Activated CD8-positive, alpha-beta memory T cell treated with anti-CD3 and anti-CD28 coated beads, Interleukin-2, amount 50 U/mL, for 1 hour (primary cell): ENCODE data around the gene POPDC2.
"Not testable (repeated sequence)": the region's sequence is repeated elsewhere in the genome, so short reads cannot be mapped to it uniquely, and the experiment has no call there.

ENCODE experiments used
- DNase-seq: peaks from one replicate; pipeline ENCODE4 v3.0.0-alpha.2; 2020; ENCODE audit errors: extremely low read depth

Gene POPDC2, protein sequence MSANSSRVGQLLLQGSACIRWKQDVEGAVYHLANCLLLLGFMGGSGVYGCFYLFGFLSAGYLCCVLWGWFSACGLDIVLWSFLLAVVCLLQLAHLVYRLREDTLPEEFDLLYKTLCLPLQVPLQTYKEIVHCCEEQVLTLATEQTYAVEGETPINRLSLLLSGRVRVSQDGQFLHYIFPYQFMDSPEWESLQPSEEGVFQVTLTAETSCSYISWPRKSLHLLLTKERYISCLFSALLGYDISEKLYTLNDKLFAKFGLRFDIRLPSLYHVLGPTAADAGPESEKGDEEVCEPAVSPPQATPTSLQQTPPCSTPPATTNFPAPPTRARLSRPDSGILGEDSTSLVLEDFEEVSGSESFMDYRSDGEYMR

DNA sequence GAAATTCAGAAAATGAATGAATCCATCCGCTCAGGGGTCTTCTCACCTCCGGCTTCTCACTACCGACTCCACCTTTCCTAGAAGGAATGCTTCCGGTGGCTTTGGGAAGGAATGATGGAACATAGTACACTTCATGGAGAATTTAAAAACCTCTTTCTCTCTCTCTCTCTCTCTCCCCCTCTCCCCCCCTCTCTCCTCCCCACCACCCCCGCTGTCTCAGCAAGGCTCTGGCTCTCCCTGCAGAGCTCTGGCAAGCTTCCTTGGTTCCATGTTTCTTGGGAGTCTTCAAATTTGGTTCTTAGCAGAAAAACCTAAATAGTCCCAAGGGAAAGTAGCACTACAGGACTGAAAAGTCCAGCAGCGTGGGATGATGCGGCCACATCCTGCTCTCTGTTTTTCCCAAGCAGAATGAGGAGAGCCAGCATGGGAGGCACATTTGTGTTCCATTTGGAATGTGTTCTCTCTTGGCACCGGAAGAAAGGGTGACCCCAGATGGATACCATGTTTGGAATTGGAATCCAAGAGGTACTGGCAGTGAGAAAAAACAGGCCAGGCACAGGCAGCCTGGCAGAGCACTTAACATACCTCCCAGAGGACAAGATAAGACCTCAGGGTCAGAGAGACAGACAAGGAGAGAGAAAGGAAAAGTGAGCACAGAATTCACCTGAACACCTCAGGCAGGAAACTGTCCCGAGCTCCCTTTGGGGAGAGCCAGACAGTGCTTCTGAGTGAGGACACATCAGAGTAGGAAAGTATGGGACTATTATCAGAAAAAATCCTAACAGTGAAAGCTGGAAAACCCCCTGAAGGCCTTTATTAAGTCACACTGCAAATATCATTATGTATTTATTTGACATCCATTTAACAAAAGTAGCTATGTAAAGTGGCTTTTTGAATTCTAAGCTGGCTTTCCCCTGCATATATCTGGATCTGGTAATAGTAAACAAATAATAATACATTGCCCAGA, at the start of gene POPDC2:
Gene POPDC2 (minus strand): TSS at position 116 of the 967 bp plus-strand sequence. CDS start 166 bp downstream, outside the sequence.
- DNase-seq = no peak

- no peak for DNase-seq
Observed at GRCh38 chr3:119703820-119704531, 43.6 kb upstream of the POPDC2 start.

- peak; percentile 47 for DNase-seq
Observed at GRCh38 chr3:119702530-119703527, 42.4 kb upstream of the POPDC2 start, which contains the start of gene CFAP91. CFAP91 (plus strand) TSS chr3:119703022; CDS start chr3:119703099, 77 bp downstream.

- DNase-seq = no peak
Observed at GRCh38 chr3:119700920-119701734, 40.7 kb upstream of the POPDC2 start.

GRCh38 chr3:119700269-119700919, 40.0 kb upstream of the POPDC2 start:
- DNase-seq = no peak

GRCh38 chr3:119697394-119697793, 37.0 kb upstream of the POPDC2 start:
- no peak for DNase-seq

GRCh38 chr3:119695480-119695879, 35.1 kb upstream of the POPDC2 start:
- no peak for DNase-seq

DNA sequence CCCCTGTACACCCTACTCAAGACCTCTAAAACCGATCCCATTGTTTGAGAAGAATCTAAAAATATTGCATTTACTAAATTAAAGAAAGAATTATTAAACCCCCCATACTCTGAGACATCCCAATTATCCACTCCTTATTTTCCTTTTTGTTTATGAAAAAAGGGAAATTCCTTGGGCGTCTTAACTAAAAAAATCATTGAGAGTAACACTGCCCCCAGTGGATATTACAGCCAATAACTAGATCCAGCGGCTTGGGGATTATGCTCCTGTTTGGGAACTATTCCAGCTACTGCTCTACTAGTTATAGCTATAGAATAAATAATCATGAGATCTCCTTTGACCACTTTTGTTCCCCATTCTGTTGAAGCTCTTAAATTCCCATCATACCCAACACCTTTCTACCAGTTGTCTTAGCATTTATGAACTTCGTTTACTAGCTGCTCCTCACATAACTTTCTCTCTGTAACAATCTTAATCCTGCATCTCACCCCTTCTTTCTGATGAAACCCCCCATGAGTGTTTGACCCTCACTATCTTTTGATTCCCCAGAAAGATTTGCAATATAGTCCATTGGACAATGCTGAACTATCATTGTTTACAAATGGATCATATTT, 29.8 kb upstream of the POPDC2 start:
- DNase-seq = no peak

DNA sequence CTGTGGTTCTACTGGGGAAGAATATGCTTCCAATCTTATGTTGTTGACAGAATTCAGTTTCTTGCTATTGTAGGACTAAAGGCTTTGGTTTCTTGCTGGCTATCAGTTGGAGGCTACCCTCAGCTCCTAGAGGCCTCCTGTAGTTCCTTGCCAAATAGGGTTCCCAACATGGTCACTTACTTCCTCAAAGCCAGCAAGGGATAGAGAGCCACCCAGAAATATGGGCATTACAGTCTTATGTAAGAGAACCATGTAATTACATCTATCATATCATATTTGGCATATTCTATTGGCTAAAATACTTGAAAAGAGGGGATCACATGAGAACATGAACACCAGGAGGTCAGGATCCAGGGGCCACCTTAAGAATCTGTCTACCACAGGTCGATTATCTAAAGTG, 23.0 kb upstream of the POPDC2 start:
- DNase-seq = no peak

GRCh38 chr3:119681279-119681678, 20.9 kb upstream of the POPDC2 start:
- no peak for DNase-seq

DNA sequence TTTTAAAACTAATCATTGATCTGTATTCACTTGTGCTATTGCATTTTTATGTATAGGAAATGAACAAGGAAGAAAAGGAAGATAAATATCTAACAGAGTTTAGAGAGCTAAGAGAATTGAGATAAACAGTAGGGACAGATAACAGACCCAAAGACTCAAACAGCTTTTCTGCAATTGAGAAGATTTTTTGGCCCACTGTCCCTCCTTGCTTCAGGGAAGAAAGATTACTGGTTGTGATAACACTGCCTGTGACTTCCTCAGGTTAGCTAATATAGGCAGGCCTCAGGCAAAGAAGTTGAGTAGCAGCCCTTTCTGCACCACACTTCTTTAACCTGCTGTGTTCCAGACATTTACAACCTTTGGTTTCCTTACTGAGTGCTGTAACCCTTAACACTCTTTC, 19.5 kb upstream of the POPDC2 start:
- DNase-seq = no peak

- not testable (repeated sequence) for DNase-seq
Observed at GRCh38 chr3:119678209-119678608, 17.8 kb upstream of the POPDC2 start.

DNA sequence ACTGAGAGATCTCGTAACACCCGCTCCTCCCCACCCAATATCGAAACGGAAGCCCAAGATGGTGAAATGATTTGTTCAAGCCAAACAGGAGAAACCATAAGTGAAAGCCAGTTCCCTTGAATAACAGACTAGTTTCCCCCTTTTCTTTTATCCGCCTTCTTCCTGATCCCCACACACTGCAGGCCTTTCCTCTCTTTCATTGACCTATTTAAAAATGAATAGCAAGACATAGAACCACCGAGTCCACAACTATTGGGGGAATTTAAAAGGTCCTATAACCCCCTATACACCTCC, 17.2 kb upstream of the POPDC2 start:
- DNase-seq = no peak

DNA sequence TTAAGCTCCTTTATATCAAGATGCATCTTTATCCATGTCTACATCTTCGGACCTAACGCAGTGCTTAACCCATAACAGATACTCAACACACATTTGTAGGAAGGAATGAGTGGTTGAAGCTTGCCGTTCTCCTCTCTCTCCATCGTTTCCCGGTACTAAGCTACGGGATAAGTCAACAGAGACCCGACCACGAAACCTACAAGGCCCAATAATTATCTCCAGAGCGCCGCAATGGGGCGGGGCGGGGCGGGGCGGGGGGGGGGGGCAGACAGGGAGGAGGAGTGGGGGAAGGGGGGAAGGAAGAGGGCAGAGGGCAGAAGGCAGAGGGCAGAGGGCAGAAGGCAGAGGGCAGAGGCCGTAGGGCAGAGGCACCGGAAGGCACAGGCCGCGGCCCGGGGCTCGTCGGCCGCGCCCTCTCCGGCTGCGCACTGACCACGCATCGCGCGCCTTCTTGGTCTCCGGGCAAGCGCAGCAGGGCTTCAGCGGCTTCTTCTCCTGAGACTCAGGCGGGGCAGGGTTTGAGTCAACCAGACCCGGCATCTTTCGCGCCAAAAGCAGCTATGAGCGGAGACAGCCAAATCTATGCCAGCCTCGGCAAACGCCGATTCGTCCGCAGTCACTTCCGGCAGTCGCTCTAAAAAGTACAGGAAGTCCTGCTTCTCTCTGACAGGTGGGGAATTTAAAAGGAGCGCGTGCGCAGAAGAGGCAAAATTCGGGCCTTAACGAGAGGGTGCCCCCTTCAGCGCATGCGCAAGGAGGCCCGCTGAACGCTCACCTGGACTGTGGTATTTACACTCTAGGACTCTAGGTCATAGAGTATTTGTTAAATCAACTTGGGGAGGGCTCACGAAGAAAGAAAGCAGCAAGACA, 16.6 kb upstream of the POPDC2 start, which contains the start of gene COX17:
Gene COX17 (minus strand): TSS at position 636 of the 870 bp plus-strand sequence. CDS start 96 bp downstream, at position 540.
- peak; percentile 96 for DNase-seq

DNA sequence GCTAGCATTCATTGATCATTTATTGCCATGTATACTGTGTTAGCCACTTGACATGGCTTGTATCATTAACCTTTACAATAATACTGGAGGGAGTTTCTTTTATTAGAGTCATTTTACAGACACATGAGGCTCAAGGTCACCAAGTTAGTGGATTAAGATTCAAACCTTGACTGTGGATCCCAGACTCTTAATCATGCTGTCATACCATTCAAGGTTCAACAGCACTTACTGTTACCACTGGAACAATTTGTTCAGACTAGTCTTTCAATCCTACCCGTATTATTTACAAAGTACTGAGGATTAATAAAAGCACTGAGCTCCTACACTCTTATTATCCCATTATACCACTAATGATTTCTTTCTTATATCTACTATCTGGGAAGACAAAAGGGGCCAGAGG, 15.6 kb upstream of the POPDC2 start:
- DNase-seq = no peak

GRCh38 chr3:119675188-119675874, 14.9 kb upstream of the POPDC2 start:
- DNase-seq = no peak

GRCh38 chr3:119673875-119674274, 13.5 kb upstream of the POPDC2 start:
- no peak for DNase-seq
